Measurements from ENCODE around the gene ECE2. TPM values are rescaled to one million over a fixed set of nuclear protein-coding genes. Genes with fewer than 3 reads are reported as not detected.

Gene ECE2
- total RNA-seq, 2 experiments from 2014 or later: not detected

- Histone ChIP-seq H3K36me3 (ENCODE audit: insufficient read depth, low read length) (peaks cover 7% of the 10 kb centered on the region; the same call in 1 of the 2 replicates), H3K9me2 (ENCODE audit: insufficient read depth, low read length) (no peaks in the 10 kb centered on the region), H4K20me1 (ENCODE audit: insufficient read depth, low read length) (no peaks in the 10 kb centered on the region; the same call in 1 of the 2 replicates), H3K4me2 (ENCODE audit: low read length) (no peak overlapping the region), H3K79me2 (ENCODE audit: insufficient read depth, low read depth, low read length) (no peaks in the 10 kb centered on the region), H3K4me3 (ENCODE audit: low read depth, low read length, poor library complexity, severe bottlenecking) (no peak overlapping the region), H3K4me1 (ENCODE audit: insufficient read depth, low read length, poor library complexity, severe bottlenecking) (peaks cover 7% of the 10 kb centered on the region), H3K27ac (ENCODE audit: low read depth, low read length, poor library complexity, severe bottlenecking) (no peak overlapping the region), H2AFZ (ENCODE audit: low read length) (no peak overlapping the region), H3K9me3 (ENCODE audit: low read length) (no peaks in the 10 kb centered on the region)
- ChIA-PET CTCF (ENCODE audit: unreplicated experiment) (interaction anchor here (0.6 kb wide), 1 partner anchor 29 kb away, joined by 3 read pairs; no protein-coding TSS in a partner anchor), POLR2A (interaction anchor here (1.0 kb wide), 1 partner anchor 66 kb away, joined by 3 read pairs; no protein-coding TSS in a partner anchor)
- no peak for DNase-seq (ENCODE audit: low spot score)
- no peak for TF ChIP-seq EZH2phosphoT487 (IDR thresholded peaks at IDR 0.05; ENCODE audit: borderline replicate concordance, low read depth, low read length)
- no peak for TF ChIP-seq CTCF (conservative IDR thresholded peaks at IDR 0.05; ENCODE audit: low read length)
- no TSS peak for BruUV-seq (replicated peaks)
- intact Hi-C loops (cut with micrococcal nuclease; ENCODE audit: unreplicated experiment): no loop called here
Measured at GRCh38 chr3:184237211-184237610, 38.6 kb upstream of the ECE2 start.

- no peaks in the 10 kb centered on the region for H3K9me3 ChIP-seq (ENCODE audit: low read length)
- no peak overlapping the region for H2AFZ ChIP-seq (ENCODE audit: low read length)
- no peak for TF ChIP-seq EZH2phosphoT487 (IDR thresholded peaks at IDR 0.05; ENCODE audit: borderline replicate concordance, low read depth, low read length)
- TF ChIP-seq CTCF (conservative IDR thresholded peaks at IDR 0.05; ENCODE audit: low read length): no peak
- DNase-seq (ENCODE audit: low spot score): peak; percentile 20
- H3K79me2 ChIP-seq (ENCODE audit: insufficient read depth, low read depth, low read length): no peaks in the 10 kb centered on the region
- no TSS peak for BruUV-seq (replicated peaks)
- intact Hi-C loops (cut with micrococcal nuclease; ENCODE audit: unreplicated experiment): no loop called here
- ChIA-PET CTCF (ENCODE audit: unreplicated experiment) (interaction anchor here (0.9 kb wide), 1 partner anchor 92 kb away, joined by 3 read pairs; no protein-coding TSS in a partner anchor), POLR2A (no interaction called here)
- no peaks in the 10 kb centered on the region; the same call in 1 of the 2 replicates for H4K20me1 ChIP-seq (ENCODE audit: insufficient read depth, low read length)
- H3K4me3 ChIP-seq (ENCODE audit: low read depth, low read length, poor library complexity, severe bottlenecking): no peak overlapping the region
- H3K9me2 ChIP-seq (ENCODE audit: insufficient read depth, low read length): no peaks in the 10 kb centered on the region
- no peak overlapping the region for H3K4me2 ChIP-seq (ENCODE audit: low read length)
- H3K36me3 ChIP-seq (ENCODE audit: insufficient read depth, low read length): peaks cover 13% of the 10 kb centered on the region; the same call in 1 of the 2 replicates
- H3K4me1 ChIP-seq (ENCODE audit: insufficient read depth, low read length, poor library complexity, severe bottlenecking): peaks cover 7% of the 10 kb centered on the region
- no peak overlapping the region for H3K27ac ChIP-seq (ENCODE audit: low read depth, low read length, poor library complexity, severe bottlenecking)
Measured at GRCh38 chr3:184237807-184238206, 38.0 kb upstream of the ECE2 start.

- no peak overlapping the region for H3K4me3 ChIP-seq (ENCODE audit: low read depth, low read length, poor library complexity, severe bottlenecking)
- intact Hi-C loops (cut with micrococcal nuclease; ENCODE audit: unreplicated experiment): no loop called here
- H3K36me3 ChIP-seq (ENCODE audit: insufficient read depth, low read length): peaks cover 18% of the 10 kb centered on the region
- no peak for DNase-seq (ENCODE audit: low spot score)
- ChIA-PET POLR2A (no interaction called here), CTCF (ENCODE audit: unreplicated experiment) (interaction anchor here (0.9 kb wide), 1 partner anchor 93 kb away, joined by 3 read pairs; no protein-coding TSS in a partner anchor)
- no peak overlapping the region for H3K27ac ChIP-seq (ENCODE audit: low read depth, low read length, poor library complexity, severe bottlenecking)
- peaks cover 7% of the 10 kb centered on the region for H3K4me1 ChIP-seq (ENCODE audit: insufficient read depth, low read length, poor library complexity, severe bottlenecking)
- H3K9me3 ChIP-seq (ENCODE audit: low read length): no peaks in the 10 kb centered on the region
- H4K20me1 ChIP-seq (ENCODE audit: insufficient read depth, low read length): no peaks in the 10 kb centered on the region; the same call in 1 of the 2 replicates
- H2AFZ ChIP-seq (ENCODE audit: low read length): no peak overlapping the region
- no peaks in the 10 kb centered on the region for H3K79me2 ChIP-seq (ENCODE audit: insufficient read depth, low read depth, low read length)
- H3K4me2 ChIP-seq (ENCODE audit: low read length): no peak overlapping the region
- H3K9me2 ChIP-seq (ENCODE audit: insufficient read depth, low read length): no peaks in the 10 kb centered on the region
- no peak for TF ChIP-seq EZH2phosphoT487 (IDR thresholded peaks at IDR 0.05; ENCODE audit: borderline replicate concordance, low read depth, low read length)
- no peak for TF ChIP-seq CTCF (conservative IDR thresholded peaks at IDR 0.05; ENCODE audit: low read length)
- BruUV-seq (replicated peaks): no TSS peak
Measured at GRCh38 chr3:184238246-184238818, 37.5 kb upstream of the ECE2 start.

Measured in OCI-LY7 (cell line).